PC-3 (cell line): ENCODE measurements around the gene TXNDC2.

ENCODE experiments used
- EZH2 ChIP-seq: fragments of 300-600 bp; sonication (generic); IDR thresholded peaks from one replicate; pipeline ENCODE4 v1.6.1; 2017; ENCODE audit warnings: antibody characterized with exemption, mild to moderate bottlenecking, low read length; ENCODE audit not compliant: unreplicated experiment
- TF ChIP-seq, protein P1 (sequence below): fragments of 300-600 bp; sonication (generic); conservative IDR thresholded peaks from 2 replicates; pipeline ENCODE4 v1.5.1; 2017; ENCODE audit warnings: antibody characterized with exemption, low read depth, mild to moderate bottlenecking, low read length

DNA sequence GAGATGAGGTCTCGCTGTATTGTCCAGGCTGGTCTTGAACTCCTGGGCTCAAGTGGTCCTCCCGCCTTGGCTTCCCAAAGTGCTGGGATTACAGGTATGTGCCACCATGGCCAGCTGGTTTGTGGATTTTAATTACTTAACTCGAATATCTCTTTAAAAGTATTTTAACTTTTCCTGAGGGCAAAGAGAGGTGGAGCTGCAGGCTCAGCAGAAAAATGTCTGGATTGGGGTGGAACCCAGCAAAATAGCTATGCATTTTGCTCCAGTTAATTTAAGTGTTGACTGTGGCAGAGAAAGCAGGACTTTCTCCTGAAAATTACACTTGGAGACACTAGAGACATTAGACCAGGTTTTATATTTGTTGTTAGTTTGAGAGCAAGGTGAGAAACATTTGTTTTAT is 35.5 kb upstream of the TXNDC2 start:
- TF ChIP-seq, protein P1, sequence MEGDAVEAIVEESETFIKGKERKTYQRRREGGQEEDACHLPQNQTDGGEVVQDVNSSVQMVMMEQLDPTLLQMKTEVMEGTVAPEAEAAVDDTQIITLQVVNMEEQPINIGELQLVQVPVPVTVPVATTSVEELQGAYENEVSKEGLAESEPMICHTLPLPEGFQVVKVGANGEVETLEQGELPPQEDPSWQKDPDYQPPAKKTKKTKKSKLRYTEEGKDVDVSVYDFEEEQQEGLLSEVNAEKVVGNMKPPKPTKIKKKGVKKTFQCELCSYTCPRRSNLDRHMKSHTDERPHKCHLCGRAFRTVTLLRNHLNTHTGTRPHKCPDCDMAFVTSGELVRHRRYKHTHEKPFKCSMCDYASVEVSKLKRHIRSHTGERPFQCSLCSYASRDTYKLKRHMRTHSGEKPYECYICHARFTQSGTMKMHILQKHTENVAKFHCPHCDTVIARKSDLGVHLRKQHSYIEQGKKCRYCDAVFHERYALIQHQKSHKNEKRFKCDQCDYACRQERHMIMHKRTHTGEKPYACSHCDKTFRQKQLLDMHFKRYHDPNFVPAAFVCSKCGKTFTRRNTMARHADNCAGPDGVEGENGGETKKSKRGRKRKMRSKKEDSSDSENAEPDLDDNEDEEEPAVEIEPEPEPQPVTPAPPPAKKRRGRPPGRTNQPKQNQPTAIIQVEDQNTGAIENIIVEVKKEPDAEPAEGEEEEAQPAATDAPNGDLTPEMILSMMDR, result no peak
- no peak for TF ChIP-seq EZH2
